Measurements from ENCODE around the gene COL9A3.
"Not testable (repeated sequence)": the region's sequence is repeated elsewhere in the genome, so short reads cannot be mapped to it uniquely, and the experiment has no call there.

COL9A3 gene

DNA sequence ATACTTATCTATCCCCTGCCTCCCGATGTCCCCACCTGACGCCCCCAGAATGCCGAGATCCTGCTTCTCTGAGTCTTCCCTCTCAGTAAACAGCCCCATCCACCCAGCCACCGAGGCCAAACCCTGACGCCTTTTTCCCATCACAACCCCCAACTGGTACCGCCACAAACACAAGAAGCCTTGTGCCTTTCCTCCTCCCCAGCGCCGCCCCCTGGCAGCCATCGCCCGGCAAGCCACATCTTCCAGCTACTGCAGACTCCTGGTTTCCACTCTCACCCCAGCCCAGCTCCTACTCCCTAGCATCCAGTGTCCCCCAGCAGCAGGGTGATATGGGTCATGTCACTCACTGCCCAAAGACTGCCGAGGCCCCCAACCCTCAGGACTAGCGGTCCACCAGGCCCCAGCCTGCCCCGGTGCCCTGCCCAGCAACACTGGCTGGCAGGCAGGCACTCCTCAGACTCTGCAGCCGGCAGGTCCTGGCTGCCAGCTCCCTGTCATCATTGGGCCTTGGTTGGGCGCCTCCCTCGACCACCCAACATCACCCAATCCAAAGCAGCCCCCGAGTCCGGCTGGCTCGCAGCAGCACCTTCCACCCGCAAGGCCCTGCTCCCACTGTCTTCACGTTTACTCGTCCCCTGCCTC is 33.6 kb downstream of the COL9A3 start:
- Histone ChIP-seq H3K36me3 (replicated peaks; ENCODE audit: insufficient read depth, low read length) (no peaks in the 10 kb centered on the region), H3K27ac (ENCODE audit: low read length) (no peak overlapping the region), H4K20me1 (ENCODE audit: insufficient read depth, low read length) (no peaks in the 10 kb centered on the region)

DNA sequence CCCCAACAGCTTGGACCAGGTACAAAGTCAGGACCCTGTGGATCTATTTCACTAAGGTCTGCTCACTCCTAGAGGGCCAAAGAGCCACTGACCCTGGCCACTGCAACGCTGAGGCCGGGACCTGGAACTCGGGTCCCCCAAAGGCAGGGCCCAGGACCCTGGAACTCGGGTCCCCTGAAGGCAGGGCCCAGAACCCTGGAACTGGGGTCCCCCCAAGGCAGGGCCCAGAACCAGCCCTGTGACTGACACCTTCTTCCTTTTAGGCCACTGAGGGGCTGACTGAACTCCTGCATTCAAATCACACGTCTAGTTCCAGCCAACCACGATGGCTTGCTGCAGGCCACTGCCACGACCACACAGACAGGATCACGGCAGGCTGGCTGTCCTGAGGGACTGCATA is 35.3 kb downstream of the COL9A3 start:
- Histone ChIP-seq H2AFZ (ENCODE audit: low read length) (no peak overlapping the region), H3K4me3 (ENCODE audit: low read length) (no peak overlapping the region), H3K79me2 (ENCODE audit: low read length) (no peaks in the 10 kb centered on the region), H3K27ac (ENCODE audit: low read length) (no peak overlapping the region), H3K9ac (ENCODE audit: low read length) (no peak overlapping the region), H3K9me3 (replicated peaks; ENCODE audit: insufficient read depth, low read length) (no peaks in the 10 kb centered on the region), H3F3A (ENCODE audit: insufficient read depth, low read length) (peaks cover 3% of the 10 kb centered on the region; the same call in 1 of the 2 replicates), H3K4me2 (ENCODE audit: low read depth, low read length) (no peak overlapping the region), H3K4me1 (ENCODE audit: low read length) (no peaks in the 10 kb centered on the region), H4K20me1 (ENCODE audit: insufficient read depth, low read length) (no peaks in the 10 kb centered on the region), H3K9me2 (replicated peaks; ENCODE audit: insufficient read depth, low read length) (no peaks in the 10 kb centered on the region), H3K36me3 (replicated peaks; ENCODE audit: insufficient read depth, low read length) (no peaks in the 10 kb centered on the region), H3K27me3 (replicated peaks; ENCODE audit: insufficient read depth, low read length) (no peaks in the 10 kb centered on the region)
- TF ChIP-seq EZH2phosphoT487 (IDR thresholded peaks at IDR 0.05; ENCODE audit: low read length), result no peak
- no peak for TF ChIP-seq EZH2 (optimal IDR thresholded peaks at IDR 0.05; ENCODE audit: low read depth, low read length)
- TF ChIP-seq, protein P1, sequence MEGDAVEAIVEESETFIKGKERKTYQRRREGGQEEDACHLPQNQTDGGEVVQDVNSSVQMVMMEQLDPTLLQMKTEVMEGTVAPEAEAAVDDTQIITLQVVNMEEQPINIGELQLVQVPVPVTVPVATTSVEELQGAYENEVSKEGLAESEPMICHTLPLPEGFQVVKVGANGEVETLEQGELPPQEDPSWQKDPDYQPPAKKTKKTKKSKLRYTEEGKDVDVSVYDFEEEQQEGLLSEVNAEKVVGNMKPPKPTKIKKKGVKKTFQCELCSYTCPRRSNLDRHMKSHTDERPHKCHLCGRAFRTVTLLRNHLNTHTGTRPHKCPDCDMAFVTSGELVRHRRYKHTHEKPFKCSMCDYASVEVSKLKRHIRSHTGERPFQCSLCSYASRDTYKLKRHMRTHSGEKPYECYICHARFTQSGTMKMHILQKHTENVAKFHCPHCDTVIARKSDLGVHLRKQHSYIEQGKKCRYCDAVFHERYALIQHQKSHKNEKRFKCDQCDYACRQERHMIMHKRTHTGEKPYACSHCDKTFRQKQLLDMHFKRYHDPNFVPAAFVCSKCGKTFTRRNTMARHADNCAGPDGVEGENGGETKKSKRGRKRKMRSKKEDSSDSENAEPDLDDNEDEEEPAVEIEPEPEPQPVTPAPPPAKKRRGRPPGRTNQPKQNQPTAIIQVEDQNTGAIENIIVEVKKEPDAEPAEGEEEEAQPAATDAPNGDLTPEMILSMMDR (IDR thresholded peaks at IDR 0.05; ENCODE audit: low read length), result no peak
- DNase-seq, result no peak

More for the DNA sequence above, 33.6 kb downstream of the COL9A3 start:
- H3K9me2 ChIP-seq (replicated peaks; ENCODE audit: insufficient read depth, low read length), result no peaks in the 10 kb centered on the region
- H3K79me2 ChIP-seq (ENCODE audit: low read length), result no peaks in the 10 kb centered on the region
- H3K27me3 ChIP-seq (replicated peaks; ENCODE audit: insufficient read depth, low read length), result no peaks in the 10 kb centered on the region
- no peak overlapping the region for H3K9ac ChIP-seq (ENCODE audit: low read length)
- H3K4me2 ChIP-seq (ENCODE audit: low read depth, low read length), result no peak overlapping the region
- no peaks in the 10 kb centered on the region for H3K9me3 ChIP-seq (replicated peaks; ENCODE audit: insufficient read depth, low read length)
- no peak overlapping the region for H2AFZ ChIP-seq (ENCODE audit: low read length)
- peaks cover 3% of the 10 kb centered on the region; the same call in 1 of the 2 replicates for H3F3A ChIP-seq (ENCODE audit: insufficient read depth, low read length)
- no peak overlapping the region for H3K4me3 ChIP-seq (ENCODE audit: low read length)
- no peaks in the 10 kb centered on the region for H3K4me1 ChIP-seq (ENCODE audit: low read length)
- no peak for TF ChIP-seq EZH2phosphoT487 (IDR thresholded peaks at IDR 0.05; ENCODE audit: low read length)
- TF ChIP-seq EZH2 (optimal IDR thresholded peaks at IDR 0.05; ENCODE audit: low read depth, low read length), result no peak
- TF ChIP-seq, protein P1 (IDR thresholded peaks at IDR 0.05; ENCODE audit: low read length), result no peak
- no peak for DNase-seq

DNA sequence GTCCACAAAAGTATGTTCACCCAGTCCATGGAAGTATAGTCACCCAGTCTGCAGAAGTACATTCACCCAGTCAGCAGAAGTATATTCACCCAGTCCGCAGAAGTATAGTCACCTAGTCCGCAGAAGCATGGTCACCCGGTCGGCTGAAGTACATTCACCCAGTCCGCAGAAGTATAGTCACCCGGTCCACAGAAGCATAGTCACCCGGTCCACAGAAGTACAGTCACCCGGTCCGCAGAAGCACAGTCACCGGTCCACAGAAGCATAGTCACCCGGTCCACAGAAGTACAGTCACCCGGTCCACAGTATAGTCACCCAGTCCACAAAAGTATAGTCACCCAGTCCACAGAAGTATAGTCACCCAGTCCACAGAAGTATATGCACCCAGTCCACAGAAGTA is 36.0 kb downstream of the COL9A3 start:
- H3K79me2 ChIP-seq (ENCODE audit: low read length), result no peaks in the 10 kb centered on the region
- H3K27me3 ChIP-seq (replicated peaks; ENCODE audit: insufficient read depth, low read length), result no peaks in the 10 kb centered on the region
- no peak overlapping the region for H3K4me2 ChIP-seq (ENCODE audit: low read depth, low read length)
- no peak overlapping the region for H3K9ac ChIP-seq (ENCODE audit: low read length)
- no peak for DNase-seq
- no peak for TF ChIP-seq EZH2phosphoT487 (IDR thresholded peaks at IDR 0.05; ENCODE audit: low read length)
- TF ChIP-seq, protein P1 (IDR thresholded peaks at IDR 0.05; ENCODE audit: low read length), result no peak
- no peak for TF ChIP-seq EZH2 (optimal IDR thresholded peaks at IDR 0.05; ENCODE audit: low read depth, low read length)
- H4K20me1 ChIP-seq (ENCODE audit: insufficient read depth, low read length), result no peaks in the 10 kb centered on the region
- H3K4me3 ChIP-seq (ENCODE audit: low read length), result no peak overlapping the region
- H3F3A ChIP-seq (ENCODE audit: insufficient read depth, low read length), result peaks cover 3% of the 10 kb centered on the region; the same call in 1 of the 2 replicates
- no peaks in the 10 kb centered on the region for H3K4me1 ChIP-seq (ENCODE audit: low read length)
- H3K36me3 ChIP-seq (replicated peaks; ENCODE audit: insufficient read depth, low read length), result no peaks in the 10 kb centered on the region
- H3K9me2 ChIP-seq (replicated peaks; ENCODE audit: insufficient read depth, low read length), result no peaks in the 10 kb centered on the region
- H3K27ac ChIP-seq (ENCODE audit: low read length), result no peak overlapping the region
- no peak overlapping the region for H2AFZ ChIP-seq (ENCODE audit: low read length)
- H3K9me3 ChIP-seq (replicated peaks; ENCODE audit: insufficient read depth, low read length), result no peaks in the 10 kb centered on the region

DNA sequence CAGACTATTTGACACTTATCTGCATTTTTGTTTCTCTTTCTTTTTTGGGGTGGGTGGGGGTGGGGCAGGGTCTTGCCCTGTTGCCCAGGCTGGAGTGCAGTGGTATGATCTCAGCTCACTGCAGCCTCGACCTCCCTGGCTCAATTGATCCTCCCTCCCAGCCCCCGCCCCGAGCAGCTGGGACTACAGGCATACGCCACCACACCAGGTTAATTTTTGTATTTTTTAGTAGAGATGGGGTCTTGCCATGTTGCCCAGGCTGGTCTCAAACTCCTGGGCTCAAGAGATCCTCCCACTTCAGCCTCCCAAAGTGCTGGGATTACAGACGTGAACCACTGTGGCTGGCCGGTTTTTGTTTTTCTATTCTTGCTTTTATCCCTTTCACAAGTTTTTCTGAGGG is 36.5 kb downstream of the COL9A3 start:
- H3K36me3 ChIP-seq (replicated peaks; ENCODE audit: insufficient read depth, low read length); H3K27ac ChIP-seq (ENCODE audit: low read length); H3K9me3 ChIP-seq (replicated peaks; ENCODE audit: insufficient read depth, low read length); H3F3A ChIP-seq (ENCODE audit: insufficient read depth, low read length); H3K4me2 ChIP-seq (ENCODE audit: low read depth, low read length); H3K27me3 ChIP-seq (replicated peaks; ENCODE audit: insufficient read depth, low read length); H2AFZ ChIP-seq (ENCODE audit: low read length); H3K79me2 ChIP-seq (ENCODE audit: low read length); H3K4me1 ChIP-seq (ENCODE audit: low read length); H3K9me2 ChIP-seq (replicated peaks; ENCODE audit: insufficient read depth, low read length); H4K20me1 ChIP-seq (ENCODE audit: insufficient read depth, low read length); DNase-seq; H3K4me3 ChIP-seq (ENCODE audit: low read length); H3K9ac ChIP-seq (ENCODE audit: low read length): not testable (repeated sequence)

All from MM.1S (cell line).